ENCODE data around the gene SLC37A3. TPM values are rescaled to one million over a fixed set of nuclear protein-coding genes. Genes with fewer than 3 reads are reported as not detected.

The SLC37A3 gene
- total RNA-seq, 2 donors from 2014 or later: 47.8 to 52.9 TPM

DNA sequence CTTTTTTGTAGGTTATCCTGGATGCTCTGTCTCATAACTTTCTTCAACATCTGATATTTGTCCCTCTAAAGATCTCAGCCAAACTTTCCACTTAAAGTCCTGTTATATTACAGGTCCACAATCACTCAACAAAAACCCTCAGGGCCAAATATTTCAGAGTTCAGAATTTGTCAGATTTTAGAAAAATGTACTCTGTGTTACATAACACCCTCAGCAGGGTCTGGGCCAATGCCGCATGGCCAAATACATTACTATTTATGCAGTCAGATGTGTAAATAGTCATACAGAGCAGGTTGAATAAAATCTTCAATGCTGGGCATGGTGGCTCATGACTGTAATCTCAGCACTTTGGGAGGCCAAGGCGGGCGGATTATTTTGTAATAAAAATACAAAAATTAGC lies 17.0 kb upstream of the SLC37A3 start:
- TF ChIP-seq, protein P1, sequence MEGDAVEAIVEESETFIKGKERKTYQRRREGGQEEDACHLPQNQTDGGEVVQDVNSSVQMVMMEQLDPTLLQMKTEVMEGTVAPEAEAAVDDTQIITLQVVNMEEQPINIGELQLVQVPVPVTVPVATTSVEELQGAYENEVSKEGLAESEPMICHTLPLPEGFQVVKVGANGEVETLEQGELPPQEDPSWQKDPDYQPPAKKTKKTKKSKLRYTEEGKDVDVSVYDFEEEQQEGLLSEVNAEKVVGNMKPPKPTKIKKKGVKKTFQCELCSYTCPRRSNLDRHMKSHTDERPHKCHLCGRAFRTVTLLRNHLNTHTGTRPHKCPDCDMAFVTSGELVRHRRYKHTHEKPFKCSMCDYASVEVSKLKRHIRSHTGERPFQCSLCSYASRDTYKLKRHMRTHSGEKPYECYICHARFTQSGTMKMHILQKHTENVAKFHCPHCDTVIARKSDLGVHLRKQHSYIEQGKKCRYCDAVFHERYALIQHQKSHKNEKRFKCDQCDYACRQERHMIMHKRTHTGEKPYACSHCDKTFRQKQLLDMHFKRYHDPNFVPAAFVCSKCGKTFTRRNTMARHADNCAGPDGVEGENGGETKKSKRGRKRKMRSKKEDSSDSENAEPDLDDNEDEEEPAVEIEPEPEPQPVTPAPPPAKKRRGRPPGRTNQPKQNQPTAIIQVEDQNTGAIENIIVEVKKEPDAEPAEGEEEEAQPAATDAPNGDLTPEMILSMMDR (IDR thresholded peaks at IDR 0.05): no peak
- Histone ChIP-seq H3K4me3 (no peak overlapping the region), H3K36me3 (no peaks in the 10 kb centered on the region), H3K9me3 (no peaks in the 10 kb centered on the region), H3K27ac (no peak overlapping the region), H3K4me1 (no peaks in the 10 kb centered on the region), H3K27me3 (no peaks in the 10 kb centered on the region), H3K9ac (ENCODE audit: low read depth in 2 of 2, low read length in 2 of 2) (no peak overlapping the region)
- DNase-seq: no peak
- intact Hi-C loops (cut with DNase I): no loop called here

DNA sequence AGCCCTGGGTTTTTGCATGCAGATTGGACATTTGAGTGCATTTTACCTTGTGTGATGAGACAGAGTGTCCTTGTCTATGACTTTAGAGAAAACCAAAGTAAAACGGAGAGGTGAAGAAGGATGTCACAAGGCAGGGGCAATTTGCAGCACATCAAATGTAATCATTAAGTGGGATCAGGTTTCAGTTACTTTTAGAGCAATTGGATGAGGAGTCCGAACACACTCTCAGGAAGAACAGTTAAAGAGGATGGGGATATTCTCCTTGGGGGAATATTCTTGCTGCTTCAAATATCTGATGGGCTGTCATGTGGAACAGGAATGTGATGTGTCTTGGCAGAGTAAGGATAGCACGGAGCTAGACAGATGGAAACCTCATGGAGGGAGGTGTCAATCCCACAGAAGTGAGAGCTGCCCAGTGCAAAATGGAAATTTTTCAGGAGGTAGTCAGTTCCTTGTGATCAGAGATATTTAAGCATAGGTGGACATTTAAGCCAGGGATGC lies 6.3 kb upstream of the SLC37A3 start:
- Histone ChIP-seq H3K36me3 (no peaks in the 10 kb centered on the region), H3K4me3 (peak overlapping the region; percentile 47), H3K4me1 (no peaks in the 10 kb centered on the region), H3K27ac (peak overlapping the region; percentile 45), H3K27me3 (no peaks in the 10 kb centered on the region), H3K9me3 (no peaks in the 10 kb centered on the region), H3K9ac (ENCODE audit: low read depth in 2 of 2, low read length in 2 of 2) (peak overlapping the region in 1 of 2 donors; percentile 89)
- intact Hi-C loops (cut with DNase I): no loop called here
- TF ChIP-seq, protein P1 (IDR thresholded peaks at IDR 0.05): no peak
- DNase-seq: no peak

DNA sequence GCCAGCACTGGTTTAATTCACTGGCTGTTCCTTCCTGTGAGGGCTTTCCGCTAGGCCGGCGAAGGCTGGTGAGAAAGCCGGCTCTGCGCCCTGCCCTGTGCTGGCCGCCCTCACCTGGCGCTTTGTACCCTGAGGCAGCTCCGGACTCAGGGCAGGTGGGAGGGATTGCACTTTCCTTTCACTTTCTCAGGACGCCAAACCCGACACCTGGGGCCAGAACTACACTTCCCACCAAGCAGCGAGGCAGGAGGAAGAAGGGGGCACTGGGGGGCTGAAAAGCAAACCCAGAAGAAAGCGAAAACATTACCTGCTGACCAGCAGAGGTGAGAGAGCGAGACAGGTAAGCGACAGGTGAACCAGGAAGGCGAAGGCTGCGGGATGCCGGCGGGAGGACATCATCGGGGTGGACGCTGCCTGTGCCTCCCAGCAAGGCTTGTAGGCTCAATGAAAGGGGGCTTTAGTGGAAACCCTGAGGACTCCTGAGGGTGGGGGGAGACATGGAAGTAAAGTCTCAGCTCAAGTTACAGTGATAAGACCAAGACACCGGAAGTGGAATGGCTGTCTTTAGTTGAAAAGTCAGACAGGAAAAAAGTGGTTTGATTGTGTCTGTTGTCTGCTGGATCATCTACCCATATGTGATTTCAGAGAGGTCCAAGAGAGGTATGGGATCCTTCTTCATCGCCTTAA lies 5.7 kb upstream of the SLC37A3 start, which contains the start of gene RAB19:
Gene RAB19 (plus strand): TSS at position 181 of the 687 bp plus-strand sequence. CDS start 3,589 bp downstream, outside the sequence.
- TF ChIP-seq, protein P1 (IDR thresholded peaks at IDR 0.05): no peak
- H3K4me1 ChIP-seq: no peaks in the 10 kb centered on the region

DNA sequence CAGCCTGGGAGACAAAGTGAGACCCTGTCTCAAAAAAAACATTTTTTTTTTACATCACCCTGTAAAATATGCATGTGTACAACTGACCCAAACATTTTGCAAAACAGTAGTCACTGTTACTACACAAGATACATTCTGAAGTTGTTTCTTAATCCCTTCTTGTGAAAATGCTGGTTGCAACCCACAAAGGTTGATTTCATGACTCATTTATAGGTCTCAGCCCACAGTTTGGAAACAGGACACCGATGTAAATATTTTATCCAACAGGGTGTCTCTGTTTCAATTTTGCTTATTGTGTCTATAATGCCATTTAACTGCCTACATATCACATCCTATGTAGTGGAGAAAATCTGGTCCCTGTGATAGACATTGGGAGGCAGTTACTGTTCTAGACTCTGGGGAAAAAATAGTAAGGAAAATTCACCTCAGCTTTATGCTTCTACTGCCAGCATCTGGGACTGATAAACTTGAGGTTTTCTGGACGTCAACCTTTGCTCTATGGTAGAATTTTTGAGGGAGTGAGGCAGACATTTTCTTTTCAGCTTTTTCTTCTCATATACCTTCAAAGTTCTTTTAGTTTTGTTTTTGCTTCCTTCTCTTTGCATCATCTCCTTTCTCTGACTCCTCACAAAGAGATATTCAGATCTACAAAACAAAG lies 4.0 kb upstream of the SLC37A3 start:
- H3K4me1 ChIP-seq: no peaks in the 10 kb centered on the region
- DNase-seq: no peak
- H3K9ac ChIP-seq (ENCODE audit: low read depth in 2 of 2, low read length in 2 of 2): no peak overlapping the region
- TF ChIP-seq, protein P1 (IDR thresholded peaks at IDR 0.05): no peak
- intact Hi-C loops (cut with DNase I): no loop called here
- no peaks in the 10 kb centered on the region for H3K36me3 ChIP-seq
- H3K4me3 ChIP-seq: no peak overlapping the region
- no peaks in the 10 kb centered on the region for H3K9me3 ChIP-seq
- no peak overlapping the region for H3K27ac ChIP-seq
- no peaks in the 10 kb centered on the region for H3K27me3 ChIP-seq

More for the DNA sequence above, 5.7 kb upstream of the SLC37A3 start, which contains the start of gene RAB19:
- no peaks in the 10 kb centered on the region for H3K27me3 ChIP-seq
- H3K27ac ChIP-seq: peak within 1 kb of the TSS; percentile 45
- peak within 1 kb of the TSS; percentile 47 for H3K4me3 ChIP-seq
- no peaks in the 10 kb centered on the region for H3K9me3 ChIP-seq
- DNase-seq: peak; percentile 79
- intact Hi-C loops (cut with DNase I): no loop called here
- H3K9ac ChIP-seq (ENCODE audit: low read depth in 2 of 2, low read length in 2 of 2): peak within 1 kb of the TSS; percentile 74 to 89
- no peaks in the 10 kb centered on the region for H3K36me3 ChIP-seq

DNA sequence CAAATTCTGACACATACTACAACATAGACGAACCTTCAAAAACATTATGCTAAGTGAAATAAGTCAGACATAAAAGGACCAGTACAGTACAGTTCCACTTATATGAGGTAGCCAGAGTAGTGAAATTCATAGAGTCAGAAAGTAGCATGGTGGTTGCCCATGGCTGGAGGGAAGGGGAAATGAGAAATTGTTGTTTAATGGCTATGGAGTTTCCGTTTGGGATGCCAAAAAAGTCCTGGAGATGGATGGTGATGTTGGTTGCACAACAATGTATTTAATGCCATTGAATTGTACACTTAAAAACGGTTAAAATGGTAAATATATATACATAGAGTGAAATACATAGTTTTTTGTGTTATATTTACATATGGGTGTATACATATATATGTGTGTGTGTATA lies 2.1 kb upstream of the SLC37A3 start:
- no peak for DNase-seq
- Histone ChIP-seq H3K27ac (no peak overlapping the region), H3K4me3 (no peak overlapping the region), H3K27me3 (no peaks in the 10 kb centered on the region), H3K9ac (ENCODE audit: low read depth in 2 of 2, low read length in 2 of 2) (no peak overlapping the region), H3K9me3 (no peaks in the 10 kb centered on the region), H3K36me3 (no peaks in the 10 kb centered on the region), H3K4me1 (peaks cover 4% of the 10 kb centered on the region)
- intact Hi-C loops (cut with DNase I): no loop called here
- TF ChIP-seq, protein P1 (IDR thresholded peaks at IDR 0.05): no peak

All from colonic mucosa (tissue), 4 donors.